GM12878 (cell line): ENCODE results near the gene HADH.

Experiments
- MYC ChIP-seq: IDR thresholded peaks from 2 replicates; pipeline ENCODE4 v1.6.1; 2011; ENCODE audit warnings: mild to moderate bottlenecking, low read length, moderate library complexity, inconsistent platforms; ENCODE audit not compliant: insufficient read depth, insufficient replicate concordance, insufficient read length, severe bottlenecking
- POLR2A ChIP-seq: IDR thresholded peaks from 2 replicates; pipeline ENCODE4 v1.6.1; 2011; ENCODE audit warnings: low read depth, mild to moderate bottlenecking, low read length
- REST ChIP-seq: IDR thresholded peaks from 2 replicates; pipeline ENCODE4 v1.6.1; 2012; ENCODE audit warnings: mild to moderate bottlenecking, low read depth, low read length
- TF ChIP-seq, protein P1 (sequence below): fragments of 450-650 bp; IDR thresholded peaks from 2 replicates; pipeline ENCODE4 v1.6.1; 2016; ENCODE audit warnings: mild to moderate bottlenecking

DNA sequence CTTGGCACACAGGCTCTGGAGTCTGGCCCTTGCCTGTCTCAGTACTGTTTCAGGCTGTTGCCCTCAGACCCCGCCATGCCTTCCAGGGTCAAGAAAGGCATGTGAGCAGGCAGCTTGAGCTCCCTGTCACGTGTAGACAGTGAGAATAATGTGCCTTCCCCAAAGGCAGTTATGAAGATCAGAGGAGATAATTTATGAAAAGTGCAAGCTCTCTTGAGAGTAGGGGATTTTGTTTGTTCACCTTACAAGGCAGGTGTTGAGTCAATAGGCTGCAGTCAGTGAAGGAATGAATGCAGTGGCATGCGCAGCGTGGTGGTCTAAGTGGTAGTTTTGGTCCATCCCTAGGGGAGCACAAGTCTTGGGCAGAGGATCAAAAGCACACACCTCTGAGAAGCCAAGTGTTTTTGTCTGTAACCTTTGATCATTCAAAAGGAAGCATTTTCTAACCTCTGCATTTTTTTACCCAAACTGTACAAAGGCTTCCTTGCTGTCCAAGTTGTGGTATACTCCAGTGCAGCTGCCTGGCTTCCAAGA lies 14.4 kb downstream of the HADH start:
- TF ChIP-seq REST (no peak), MYC (no peak), POLR2A (no peak)
- TF ChIP-seq, protein P1, sequence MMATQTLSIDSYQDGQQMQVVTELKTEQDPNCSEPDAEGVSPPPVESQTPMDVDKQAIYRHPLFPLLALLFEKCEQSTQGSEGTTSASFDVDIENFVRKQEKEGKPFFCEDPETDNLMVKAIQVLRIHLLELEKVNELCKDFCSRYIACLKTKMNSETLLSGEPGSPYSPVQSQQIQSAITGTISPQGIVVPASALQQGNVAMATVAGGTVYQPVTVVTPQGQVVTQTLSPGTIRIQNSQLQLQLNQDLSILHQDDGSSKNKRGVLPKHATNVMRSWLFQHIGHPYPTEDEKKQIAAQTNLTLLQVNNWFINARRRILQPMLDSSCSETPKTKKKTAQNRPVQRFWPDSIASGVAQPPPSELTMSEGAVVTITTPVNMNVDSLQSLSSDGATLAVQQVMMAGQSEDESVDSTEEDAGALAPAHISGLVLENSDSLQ = no peak
